Measurements from ENCODE around the gene FBN1.

DNA sequence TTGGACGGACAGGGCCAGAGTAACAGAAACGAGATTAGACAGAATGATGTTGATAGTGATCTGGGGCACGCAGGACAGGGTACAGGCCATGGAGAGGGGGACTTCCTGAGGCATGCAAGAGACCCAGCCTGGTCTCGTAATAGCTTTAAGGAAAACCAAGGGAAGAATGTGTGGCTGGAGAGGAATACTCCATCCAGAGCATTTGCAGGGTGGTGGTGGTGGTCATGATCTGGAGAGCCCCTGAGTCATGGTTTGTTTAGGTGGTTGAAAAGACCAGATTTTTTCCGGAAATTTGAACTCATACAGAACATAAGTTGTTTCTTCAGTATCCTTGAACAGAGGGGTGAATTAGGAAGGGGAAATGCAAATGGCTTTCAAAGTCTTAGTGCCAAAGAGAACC lies 175.8 kb downstream of the FBN1 start:
- no peak for TF ChIP-seq TCF4 (CRISPR knock-in tag; IDR thresholded peaks at IDR 0.05; ENCODE audit: borderline replicate concordance)
- no peak for TF ChIP-seq RARB (CRISPR knock-in tag; IDR thresholded peaks at IDR 0.05)
- no peak for TF ChIP-seq ZC3H10 (CRISPR knock-in tag; IDR thresholded peaks at IDR 0.05)
- TF ChIP-seq, protein P1, sequence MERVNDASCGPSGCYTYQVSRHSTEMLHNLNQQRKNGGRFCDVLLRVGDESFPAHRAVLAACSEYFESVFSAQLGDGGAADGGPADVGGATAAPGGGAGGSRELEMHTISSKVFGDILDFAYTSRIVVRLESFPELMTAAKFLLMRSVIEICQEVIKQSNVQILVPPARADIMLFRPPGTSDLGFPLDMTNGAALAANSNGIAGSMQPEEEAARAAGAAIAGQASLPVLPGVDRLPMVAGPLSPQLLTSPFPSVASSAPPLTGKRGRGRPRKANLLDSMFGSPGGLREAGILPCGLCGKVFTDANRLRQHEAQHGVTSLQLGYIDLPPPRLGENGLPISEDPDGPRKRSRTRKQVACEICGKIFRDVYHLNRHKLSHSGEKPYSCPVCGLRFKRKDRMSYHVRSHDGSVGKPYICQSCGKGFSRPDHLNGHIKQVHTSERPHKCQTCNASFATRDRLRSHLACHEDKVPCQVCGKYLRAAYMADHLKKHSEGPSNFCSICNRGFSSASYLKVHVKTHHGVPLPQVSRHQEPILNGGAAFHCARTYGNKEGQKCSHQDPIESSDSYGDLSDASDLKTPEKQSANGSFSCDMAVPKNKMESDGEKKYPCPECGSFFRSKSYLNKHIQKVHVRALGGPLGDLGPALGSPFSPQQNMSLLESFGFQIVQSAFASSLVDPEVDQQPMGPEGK (CRISPR knock-in tag; IDR thresholded peaks at IDR 0.05; ENCODE audit: borderline replicate concordance): no peak
- TF ChIP-seq ZFP3 (CRISPR knock-in tag; IDR thresholded peaks at IDR 0.05): no peak
